Lower leg skin (tissue), 4 donors: ENCODE measurements around the gene MATN4. TPM values are rescaled to one million over a fixed set of nuclear protein-coding genes. Genes with fewer than 3 reads are reported as not detected.

ENCODE experiments used
- DNase-seq, 2 donors: peaks; one replicate each; pipeline ENCODE4 v3.0.0-alpha.2; 2019; ENCODE audit warnings: low spot score in 2 of 2
- H3K4me3 ChIP-seq: fragments of 200-600 bp; sonication (generic); 2 replicates; pipeline ENCODE4 v1.5.1; 2017; ENCODE audit warnings: mild to moderate bottlenecking, low read depth; ENCODE audit not compliant: poor library complexity, severe bottlenecking
- POLR2A ChIP-seq, 2 donors: fragments of 450-650 bp; IDR thresholded peaks; one replicate each; pipeline ENCODE4 v1.6.1; 2016 to 2017; ENCODE audit warnings: antibody characterized with exemption in 2 of 2, mild to moderate bottlenecking in 1 of 2, moderate library complexity in 1 of 2
- WGBS, 2 donors: methylation state at CpG; one replicate each; pipeline ENCODE4 v1.1.5; 2018; 5-methylcytosine and 5-hydroxymethylcytosine counted together
- intact Hi-C: fragments of 100-400 bp; cut with DNase I; formaldehyde crosslinking; loops from one replicate; pipeline ENCODE4 v1.15.0; 2023; ENCODE audit warnings: low total_unique reads
- total RNA-seq, 4 donors: library from RNA; depleted of rRNA; stranded (reverse); fragments of >200 nt; gene quantifications; one replicate each; pipeline ENCODE4 v1.1.0, GENCODE V29; 2016
- TF ChIP-seq, protein P1 (sequence below), 3 donors: fragments of 450-650 bp; IDR thresholded peaks; one replicate each; pipeline ENCODE4 v1.5.1; 2016; ENCODE audit warnings: antibody characterized with exemption in 3 of 3, mild to moderate bottlenecking in 3 of 3, moderate library complexity in 2 of 3

Gene MATN4
- total RNA-seq, 4 donors from 2014 or later = 0.61 to 4.5 (median 1.8) TPM

DNA sequence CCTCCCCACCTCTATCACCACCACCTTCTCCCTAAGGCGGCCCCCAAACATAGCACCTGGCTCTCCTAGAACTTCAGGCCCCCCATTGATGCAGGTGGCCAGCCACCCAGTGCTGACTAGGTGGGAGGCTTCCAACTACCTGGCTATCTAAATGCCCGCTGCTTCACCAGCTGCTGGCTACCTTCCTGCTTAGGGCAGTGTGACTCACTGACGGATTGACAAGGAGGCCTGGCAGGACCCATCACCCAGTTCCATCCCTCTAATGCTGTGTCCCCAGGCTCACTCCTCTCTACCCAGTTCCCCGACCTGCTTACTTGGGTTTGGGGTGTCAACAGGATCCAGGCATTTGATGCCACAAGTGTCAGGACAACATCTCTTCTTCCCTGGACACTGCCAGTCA lies 54.8 kb downstream of the MATN4 start:
- WGBS, 2 donors = 70 to 83% methylated on average over 3 to 4 of the region's 4 CpGs
- DNase-seq = no peak
- H3K4me3 ChIP-seq = no peak overlapping the region
- intact Hi-C loops = no loop called here
- TF ChIP-seq, protein P1, sequence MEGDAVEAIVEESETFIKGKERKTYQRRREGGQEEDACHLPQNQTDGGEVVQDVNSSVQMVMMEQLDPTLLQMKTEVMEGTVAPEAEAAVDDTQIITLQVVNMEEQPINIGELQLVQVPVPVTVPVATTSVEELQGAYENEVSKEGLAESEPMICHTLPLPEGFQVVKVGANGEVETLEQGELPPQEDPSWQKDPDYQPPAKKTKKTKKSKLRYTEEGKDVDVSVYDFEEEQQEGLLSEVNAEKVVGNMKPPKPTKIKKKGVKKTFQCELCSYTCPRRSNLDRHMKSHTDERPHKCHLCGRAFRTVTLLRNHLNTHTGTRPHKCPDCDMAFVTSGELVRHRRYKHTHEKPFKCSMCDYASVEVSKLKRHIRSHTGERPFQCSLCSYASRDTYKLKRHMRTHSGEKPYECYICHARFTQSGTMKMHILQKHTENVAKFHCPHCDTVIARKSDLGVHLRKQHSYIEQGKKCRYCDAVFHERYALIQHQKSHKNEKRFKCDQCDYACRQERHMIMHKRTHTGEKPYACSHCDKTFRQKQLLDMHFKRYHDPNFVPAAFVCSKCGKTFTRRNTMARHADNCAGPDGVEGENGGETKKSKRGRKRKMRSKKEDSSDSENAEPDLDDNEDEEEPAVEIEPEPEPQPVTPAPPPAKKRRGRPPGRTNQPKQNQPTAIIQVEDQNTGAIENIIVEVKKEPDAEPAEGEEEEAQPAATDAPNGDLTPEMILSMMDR (IDR thresholded peaks at IDR 0.05) = no peak
- TF ChIP-seq POLR2A (IDR thresholded peaks at IDR 0.05) = no peak

DNA sequence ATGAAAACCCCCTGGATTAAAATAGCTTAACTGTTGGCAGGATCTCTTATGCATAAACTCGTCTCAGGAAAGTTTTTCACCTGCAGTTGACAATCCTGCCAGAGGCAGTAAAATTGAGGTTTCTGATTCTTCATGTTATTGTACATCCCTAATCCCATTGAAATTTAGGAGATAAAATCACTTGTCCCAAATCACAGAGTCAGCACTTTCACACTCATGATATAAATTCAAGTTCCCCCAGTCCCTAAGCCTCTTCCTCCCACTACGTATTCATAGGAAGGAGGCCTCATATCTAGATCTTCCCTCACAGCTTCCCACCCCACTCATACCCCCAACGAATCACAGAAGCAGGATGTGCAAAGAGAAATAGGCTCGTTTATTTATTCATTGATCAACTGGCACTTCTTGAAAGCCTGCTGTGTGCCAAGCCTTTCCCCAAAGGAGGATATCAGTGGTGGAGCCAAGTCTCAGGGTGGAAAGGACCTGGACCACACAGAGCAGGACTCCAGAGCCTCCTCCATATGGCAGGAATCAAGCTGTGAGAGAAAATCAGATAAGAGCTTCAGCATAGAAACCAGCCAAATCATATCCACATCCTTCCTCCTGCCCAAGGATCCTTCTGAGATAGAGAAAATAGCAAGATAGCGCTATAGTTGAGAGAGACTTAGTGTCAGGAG lies 56.1 kb downstream of the MATN4 start:
- intact Hi-C loops = no loop called here

DNA sequence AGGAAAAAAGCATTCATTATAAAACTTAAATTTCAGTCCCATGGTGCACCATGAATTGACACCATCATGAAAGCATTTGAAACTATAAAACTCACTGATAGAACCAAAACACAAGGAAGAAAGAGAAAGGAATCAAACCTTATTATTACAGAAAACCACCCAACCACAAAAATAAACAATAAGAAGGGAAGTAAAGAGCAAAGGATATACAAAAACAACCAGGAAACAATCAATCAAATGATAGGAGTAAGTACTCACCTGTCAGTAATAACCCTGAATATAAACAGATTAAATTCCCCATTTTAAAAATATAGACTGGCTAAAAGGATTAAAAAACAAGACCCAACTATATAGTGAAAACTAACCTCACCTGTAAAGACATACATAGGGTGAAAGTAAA lies 59.5 kb downstream of the MATN4 start:
- intact Hi-C loops = no loop called here
- no peak overlapping the region for H3K4me3 ChIP-seq
- no peak for DNase-seq
- TF ChIP-seq POLR2A (IDR thresholded peaks at IDR 0.05) = no peak
- TF ChIP-seq, protein P1 (IDR thresholded peaks at IDR 0.05) = no peak

More for the DNA sequence above, 56.1 kb downstream of the MATN4 start:
- no peak for DNase-seq
- TF ChIP-seq, protein P1 (IDR thresholded peaks at IDR 0.05) = no peak
- H3K4me3 ChIP-seq = no peak overlapping the region
- WGBS, 2 donors = 32 to 40% methylated on average over 5 of the region's 5 CpGs

DNA sequence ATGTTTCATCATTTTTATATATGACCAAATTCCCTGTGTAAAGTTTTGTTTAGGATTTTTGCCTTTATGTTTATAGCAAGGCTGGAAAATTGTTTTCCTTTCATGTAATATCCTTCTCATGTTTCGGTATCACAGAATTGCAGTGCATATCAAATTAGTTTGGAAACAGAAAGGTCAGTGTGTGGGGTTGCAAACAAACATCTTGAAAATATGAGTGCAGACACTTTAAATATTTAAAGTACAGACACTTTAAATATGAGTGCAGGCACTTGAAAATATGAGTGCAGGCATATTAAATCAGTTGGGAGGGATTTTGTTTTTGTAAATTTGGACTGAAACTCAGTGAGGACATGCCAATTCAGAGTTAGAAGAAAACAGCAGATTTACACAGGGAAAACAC lies 60.2 kb downstream of the MATN4 start:
- DNase-seq = no peak
- intact Hi-C loops = no loop called here
- H3K4me3 ChIP-seq = no peak overlapping the region
- TF ChIP-seq POLR2A (IDR thresholded peaks at IDR 0.05) = no peak
- TF ChIP-seq, protein P1 (IDR thresholded peaks at IDR 0.05) = no peak
- 83% methylated on average over 1 of the region's 1 CpG for WGBS, 2 donors

DNA sequence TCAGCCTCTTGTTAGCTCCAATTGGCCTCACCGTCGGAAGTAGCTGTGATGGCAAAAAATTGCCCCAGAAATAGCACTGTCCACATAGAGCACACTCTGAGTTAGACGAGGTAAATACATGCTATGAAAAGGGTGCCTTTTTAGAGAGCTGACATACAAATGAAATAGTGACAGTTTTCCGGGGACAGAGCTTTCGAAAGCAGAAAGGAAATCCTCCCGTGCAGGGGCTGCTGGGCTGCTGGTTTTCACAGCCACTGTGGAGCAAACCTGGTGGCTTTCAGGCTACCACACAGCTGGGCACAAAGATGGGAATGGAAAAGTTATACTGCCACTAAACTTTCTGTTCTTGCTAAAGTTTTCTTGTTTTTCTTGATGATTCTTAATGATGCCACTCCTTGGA lies 62.0 kb downstream of the MATN4 start:
- 67 to 78% methylated on average over 6 of the region's 6 CpGs for WGBS, 2 donors
- DNase-seq = no peak
- intact Hi-C loops = no loop called here
- no peak overlapping the region for H3K4me3 ChIP-seq
- no peak for TF ChIP-seq POLR2A (IDR thresholded peaks at IDR 0.05)
- TF ChIP-seq, protein P1 (IDR thresholded peaks at IDR 0.05) = no peak

Other genes with a start within 250 kb of the MATN4 start
- 1 to 10 TPM in 2 of 4 donors, under 1 TPM in 2; 0.84 to 2.3 (median 1.3) TPM for gene KCNS1, start 207.2 kb downstream of the MATN4 start, total RNA-seq
- 100 to 1,000 TPM; 340 to 533 (median 389) TPM for gene WFDC5, start 193.1 kb downstream of the MATN4 start, total RNA-seq
- 10 to 100 TPM in 2 of 4 donors, 1 to 10 TPM in 2; 5.0 to 13.5 (median 9.4) TPM for gene WFDC12, start 183.8 kb downstream of the MATN4 start, total RNA-seq
- 10 to 100 TPM in 1 of 4 donors, 1 to 10 TPM in 2, under 1 TPM in 1; 0.76 to 62.6 (median 5.2) TPM for gene PI3, start 133.4 kb downstream of the MATN4 start, total RNA-seq
- under 1 TPM in 1 of 4 donors, not detected in 3; 0.34 TPM for gene SEMG1, start 101.3 kb downstream of the MATN4 start, total RNA-seq
- gene SEMG2, start 86.9 kb downstream of the MATN4 start, total RNA-seq = not detected
- 100 to 1,000 TPM; 206 to 584 (median 292) TPM for gene SLPI, start 53.7 kb downstream of the MATN4 start, total RNA-seq
- gene RBPJL, start 1.5 kb downstream of the MATN4 start, total RNA-seq = not detected
- gene SDC4, start 40.1 kb upstream of the MATN4 start, total RNA-seq = 100 to 1,000 TPM; 226 to 317 (median 278) TPM
- gene SYS1, start 54.9 kb upstream of the MATN4 start, total RNA-seq = 10 to 100 TPM; 27.3 to 46.6 (median 36.0) TPM
- gene TP53TG5, start 70.0 kb upstream of the MATN4 start, total RNA-seq = not detected
- 100 to 1,000 TPM in 1 of 4 donors, 10 to 100 TPM in 3; 53.2 to 115 (median 72.5) TPM for gene DBNDD2, start 100.0 kb upstream of the MATN4 start, total RNA-seq
- 10 to 100 TPM; 33.6 to 64.5 (median 45.6) TPM for gene PIGT, start 107.8 kb upstream of the MATN4 start, total RNA-seq
- gene WFDC2, start 161.5 kb upstream of the MATN4 start, total RNA-seq = 10 to 100 TPM; 11.3 to 24.7 (median 14.5) TPM
- not detected for gene SPINT3, start 207.3 kb upstream of the MATN4 start, total RNA-seq
- 1 to 10 TPM in 1 of 4 donors, not detected in 3; 1.6 TPM for gene WFDC6, start 231.2 kb upstream of the MATN4 start, total RNA-seq
- not detected for gene EPPIN, start 239.1 kb upstream of the MATN4 start, total RNA-seq